Ishikawa (cell line): ENCODE results near the gene FAM187B.

Experiments used
- CEBPB ChIP-seq: IDR thresholded peaks from 2 replicates; pipeline ENCODE4 v1.6.1; 2012
- CREB1 ChIP-seq: IDR thresholded peaks from 2 replicates; pipeline ENCODE4 v1.6.1; 2012; ENCODE audit warnings: low read depth
- EGR1 ChIP-seq: IDR thresholded peaks from 2 replicates; pipeline ENCODE4 v1.6.1; 2012
- EP300 ChIP-seq: IDR thresholded peaks from 2 replicates; pipeline ENCODE4 v1.6.1; 2012; ENCODE audit warnings: borderline replicate concordance
- FOXM1 ChIP-seq: IDR thresholded peaks from 2 replicates; pipeline ENCODE4 v1.6.1; 2012; ENCODE audit warnings: low read depth, borderline replicate concordance
- MAX ChIP-seq: IDR thresholded peaks from 2 replicates; pipeline ENCODE4 v1.6.1; 2012
- NFIC ChIP-seq: IDR thresholded peaks from 2 replicates; pipeline ENCODE4 v1.6.1; 2012
- RAD21 ChIP-seq: IDR thresholded peaks from 2 replicates; pipeline ENCODE4 v1.6.1; 2012; ENCODE audit warnings: low read depth
- REST ChIP-seq: IDR thresholded peaks from 2 replicates; pipeline ENCODE4 v1.6.1; 2012; ENCODE audit warnings: low read depth, mild to moderate bottlenecking
- TAF1 ChIP-seq: IDR thresholded peaks from 2 replicates; pipeline ENCODE4 v1.6.1; 2012; ENCODE audit warnings: low read depth, mild to moderate bottlenecking
- TCF12 ChIP-seq: IDR thresholded peaks from 2 replicates; pipeline ENCODE4 v1.6.1; 2012; ENCODE audit warnings: low read depth
- TEAD4 ChIP-seq: IDR thresholded peaks from 2 replicates; pipeline ENCODE4 v1.6.1; 2012
- USF1 ChIP-seq: IDR thresholded peaks from 2 replicates; pipeline ENCODE4 v1.6.1; 2012
- YY1 ChIP-seq: IDR thresholded peaks from 2 replicates; pipeline ENCODE4 v1.6.1; 2012; ENCODE audit warnings: low read depth
- ZBTB7A ChIP-seq: IDR thresholded peaks from 2 replicates; pipeline ENCODE4 v1.6.1; 2012; ENCODE audit warnings: low read depth

The FAM187B gene

GRCh38 chr19:35247526-35248309 lies 19.2 kb upstream of the FAM187B start:
- TF ChIP-seq MAX (peak; percentile 78), TEAD4 (peak; percentile 71), USF1 (peak; percentile 10; the same call in 1 of the 2 replicates), RAD21 (peak; percentile 58; the same call in 1 of the 2 replicates), REST (no peak), EGR1 (peak; percentile 46; the same call in 1 of the 2 replicates), EP300 (no peak; the same call in 1 of the 2 replicates), FOXM1 (peak; percentile 43; the same call in 1 of the 2 replicates), YY1 (peak; percentile 10; the same call in 1 of the 2 replicates), TCF12 (peak; percentile 68; the same call in 1 of the 2 replicates), ZBTB7A (no peak), TAF1 (peak; percentile 67), NFIC (peak; percentile 29; the same call in 1 of the 2 replicates), CREB1 (no peak), CEBPB (no peak)

GRCh38 chr19:35246466-35247092 lies 18.0 kb upstream of the FAM187B start:
- TF ChIP-seq MAX (no peak), EGR1 (no peak), TAF1 (no peak), TCF12 (no peak), ZBTB7A (no peak), RAD21 (no peak), CREB1 (no peak), NFIC (no peak), REST (no peak), FOXM1 (no peak), CEBPB (no peak), TEAD4 (no peak), YY1 (no peak), EP300 (no peak), USF1 (no peak)

DNA sequence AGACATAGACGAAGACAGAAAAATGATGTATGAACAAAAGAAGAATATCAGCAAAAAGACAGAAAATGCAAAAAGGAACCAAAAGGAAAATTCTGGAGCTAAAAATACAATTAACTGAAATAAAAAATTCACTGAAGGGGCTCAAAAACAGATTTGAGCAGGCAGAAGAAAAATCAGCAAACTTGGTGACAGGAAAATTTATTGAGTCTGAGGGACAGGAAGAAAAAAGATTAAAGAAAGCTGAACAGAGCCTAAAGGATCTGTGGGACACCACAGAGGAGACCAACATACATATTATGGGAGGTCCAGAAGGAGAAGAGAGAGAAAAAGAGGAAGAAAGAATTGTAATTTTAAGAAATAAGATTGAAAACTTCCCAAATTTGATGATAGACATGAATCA lies 12.9 kb upstream of the FAM187B start:
- TF ChIP-seq EP300 (no peak), YY1 (no peak), FOXM1 (no peak), ZBTB7A (no peak), TCF12 (no peak), RAD21 (no peak), MAX (no peak), CEBPB (no peak), TEAD4 (no peak), TAF1 (no peak), NFIC (no peak), REST (no peak), USF1 (no peak), EGR1 (no peak), CREB1 (no peak)
